Activated naive CD4-positive, alpha-beta T cell treated with anti-CD3 and anti-CD28 coated beads, Interleukin-2, amount 50 U/mL, for 24 hours (primary cell): ENCODE data around the gene MRPS18C.
A peak's percentile ranks its signal among the peaks of the same experiment; 100 is the strongest.

Experiments
- H3K27ac Mint-ChIP-seq: one replicate; pipeline ENCODE4 v1.8.0; 2021; ENCODE audit warnings: mild to moderate bottlenecking, mixed read lengths
- H3K27me3 Mint-ChIP-seq: one replicate; pipeline ENCODE4 v1.8.0; 2021; ENCODE audit warnings: mixed read lengths
- H3K36me3 Mint-ChIP-seq: one replicate; pipeline ENCODE4 v1.8.0; 2021; ENCODE audit warnings: mixed read lengths
- H3K4me1 Mint-ChIP-seq: one replicate; pipeline ENCODE4 v1.8.0; 2021; ENCODE audit warnings: mixed read lengths
- H3K4me3 Mint-ChIP-seq: one replicate; pipeline ENCODE4 v1.8.0; 2021; ENCODE audit warnings: mild to moderate bottlenecking, mixed read lengths
- H3K9me3 Mint-ChIP-seq: one replicate; pipeline ENCODE4 v1.8.0; 2021; ENCODE audit warnings: mixed read lengths

The MRPS18C gene

GRCh38 chr4:83455281-83456183, at the start of gene MRPS18C, which contains the start of gene HELQ:
TSS of gene MRPS18C (plus strand) at chr4:83456058. CDS start at chr4:83456078, 20 bp downstream.
TSS of gene HELQ (minus strand) at chr4:83455823. CDS start at chr4:83455693, 130 bp downstream.
- Mint-ChIP-seq H3K27me3 (no peaks in the 10 kb centered on the region), H3K27ac (peak within 1 kb of the TSS; percentile 99), H3K36me3 (peaks cover 17% of the 10 kb centered on the region), H3K9me3 (no peaks in the 10 kb centered on the region), H3K4me1 (peaks cover 45% of the 10 kb centered on the region), H3K4me3 (peak within 1 kb of the TSS; percentile 99)

GRCh38 chr4:83408908-83409307, 47.0 kb upstream of the MRPS18C start:
- Mint-ChIP-seq H3K4me1 (no peaks in the 10 kb centered on the region), H3K27me3 (no peaks in the 10 kb centered on the region), H3K36me3 (peaks cover 14% of the 10 kb centered on the region), H3K27ac (peak overlapping the region; percentile 81), H3K9me3 (no peaks in the 10 kb centered on the region), H3K4me3 (no peak overlapping the region)

GRCh38 chr4:83413676-83414075, 42.2 kb upstream of the MRPS18C start:
- Mint-ChIP-seq H3K4me1 (no peaks in the 10 kb centered on the region), H3K27ac (no peak overlapping the region), H3K9me3 (no peaks in the 10 kb centered on the region), H3K27me3 (no peaks in the 10 kb centered on the region), H3K36me3 (peaks cover 15% of the 10 kb centered on the region), H3K4me3 (no peak overlapping the region)

- Mint-ChIP-seq H3K4me1 (no peaks in the 10 kb centered on the region), H3K27ac (no peak overlapping the region), H3K36me3 (peaks cover 12% of the 10 kb centered on the region), H3K4me3 (no peak overlapping the region), H3K9me3 (no peaks in the 10 kb centered on the region), H3K27me3 (no peaks in the 10 kb centered on the region)
Measured at GRCh38 chr4:83417566-83417965, 38.3 kb upstream of the MRPS18C start.

GRCh38 chr4:83418211-83418610, 37.6 kb upstream of the MRPS18C start:
- H3K9me3 Mint-ChIP-seq, result no peaks in the 10 kb centered on the region
- H3K4me1 Mint-ChIP-seq, result no peaks in the 10 kb centered on the region
- H3K27me3 Mint-ChIP-seq, result no peaks in the 10 kb centered on the region
- peaks cover 13% of the 10 kb centered on the region for H3K36me3 Mint-ChIP-seq
- H3K27ac Mint-ChIP-seq, result no peak overlapping the region
- no peak overlapping the region for H3K4me3 Mint-ChIP-seq

GRCh38 chr4:83431200-83431599, 24.7 kb upstream of the MRPS18C start:
- Mint-ChIP-seq H3K36me3 (peaks cover 14% of the 10 kb centered on the region), H3K4me1 (peaks cover 12% of the 10 kb centered on the region), H3K9me3 (no peaks in the 10 kb centered on the region), H3K27me3 (no peaks in the 10 kb centered on the region), H3K27ac (no peak overlapping the region), H3K4me3 (no peak overlapping the region)

GRCh38 chr4:83436680-83437079, 19.2 kb upstream of the MRPS18C start:
- Mint-ChIP-seq H3K9me3 (no peaks in the 10 kb centered on the region), H3K27ac (no peak overlapping the region), H3K4me1 (peaks cover 19% of the 10 kb centered on the region), H3K4me3 (no peak overlapping the region), H3K36me3 (peaks cover 9% of the 10 kb centered on the region), H3K27me3 (no peaks in the 10 kb centered on the region)

GRCh38 chr4:83438719-83439118, 17.1 kb upstream of the MRPS18C start:
- peaks cover 12% of the 10 kb centered on the region for H3K36me3 Mint-ChIP-seq
- H3K4me3 Mint-ChIP-seq, result no peak overlapping the region

GRCh38 chr4:83440148-83440814, 15.6 kb upstream of the MRPS18C start:
- Mint-ChIP-seq H3K27me3 (no peaks in the 10 kb centered on the region), H3K9me3 (no peaks in the 10 kb centered on the region), H3K27ac (peak overlapping the region; percentile 8), H3K4me3 (no peak overlapping the region), H3K4me1 (peaks cover 20% of the 10 kb centered on the region), H3K36me3 (peaks cover 17% of the 10 kb centered on the region)

More at GRCh38 chr4:83438719-83439118, 17.1 kb upstream of the MRPS18C start:
- Mint-ChIP-seq H3K27me3 (no peaks in the 10 kb centered on the region), H3K9me3 (no peaks in the 10 kb centered on the region), H3K27ac (peak overlapping the region; percentile 41), H3K4me1 (peaks cover 19% of the 10 kb centered on the region)

- Mint-ChIP-seq H3K36me3 (peaks cover 17% of the 10 kb centered on the region), H3K4me1 (peaks cover 16% of the 10 kb centered on the region), H3K4me3 (no peak overlapping the region), H3K27me3 (no peaks in the 10 kb centered on the region), H3K9me3 (no peaks in the 10 kb centered on the region), H3K27ac (no peak overlapping the region)
Measured at GRCh38 chr4:83440899-83441298, 15.0 kb upstream of the MRPS18C start.

GRCh38 chr4:83449009-83449408, 6.8 kb upstream of the MRPS18C start:
- peaks cover 28% of the 10 kb centered on the region for H3K4me1 Mint-ChIP-seq
- H3K27ac Mint-ChIP-seq, result no peak overlapping the region
- H3K36me3 Mint-ChIP-seq, result peaks cover 15% of the 10 kb centered on the region
- no peak overlapping the region for H3K4me3 Mint-ChIP-seq
- no peaks in the 10 kb centered on the region for H3K9me3 Mint-ChIP-seq
- H3K27me3 Mint-ChIP-seq, result no peaks in the 10 kb centered on the region

- peaks cover 17% of the 10 kb centered on the region for H3K36me3 Mint-ChIP-seq
- H3K27ac Mint-ChIP-seq, result peak overlapping the region; percentile 99
- peak overlapping the region; percentile 99 for H3K4me3 Mint-ChIP-seq
- no peaks in the 10 kb centered on the region for H3K9me3 Mint-ChIP-seq
- H3K27me3 Mint-ChIP-seq, result no peaks in the 10 kb centered on the region
- H3K4me1 Mint-ChIP-seq, result peaks cover 45% of the 10 kb centered on the region
Measured at GRCh38 chr4:83454686-83455085, 1.2 kb upstream of the MRPS18C start.

- Mint-ChIP-seq H3K36me3 (peaks cover 17% of the 10 kb centered on the region), H3K27ac (peak overlapping the region; percentile 99), H3K4me3 (peak overlapping the region; percentile 99), H3K9me3 (no peaks in the 10 kb centered on the region), H3K4me1 (peaks cover 45% of the 10 kb centered on the region), H3K27me3 (no peaks in the 10 kb centered on the region)
Measured at GRCh38 chr4:83456184-83456501, 285 bp downstream of the MRPS18C start.

- Mint-ChIP-seq H3K36me3 (peaks cover 2% of the 10 kb centered on the region), H3K4me3 (no peak overlapping the region), H3K9me3 (no peaks in the 10 kb centered on the region), H3K27ac (no peak overlapping the region), H3K27me3 (no peaks in the 10 kb centered on the region), H3K4me1 (peaks cover 4% of the 10 kb centered on the region)
Measured at GRCh38 chr4:83473423-83473822, 17.6 kb downstream of the MRPS18C start.

- Mint-ChIP-seq H3K27me3 (no peaks in the 10 kb centered on the region), H3K36me3 (peaks cover 2% of the 10 kb centered on the region), H3K4me1 (peaks cover 4% of the 10 kb centered on the region), H3K9me3 (no peaks in the 10 kb centered on the region), H3K4me3 (no peak overlapping the region), H3K27ac (no peak overlapping the region)
Measured at GRCh38 chr4:83473966-83474365, 18.1 kb downstream of the MRPS18C start.
